K562 (cell line): ENCODE results near the gene CRADD. TPM values are rescaled to one million over a fixed set of nuclear protein-coding genes. Genes with fewer than 3 reads are reported as not detected.

Experiments used
- ATAC-seq: fragments of 200-7000 bp; cut with Tn5 transposase; 3 replicates; pipeline ENCODE4 v1.9.1; 2020; ENCODE audit warnings: moderate library complexity
- BruUV-seq: library from RNA; stranded (reverse); fragments of 400-500 nt; replicated peaks from 2 replicates; lab custom pipeline; 2021; lab: Mats Ljungman, UMichigan
- CTCF ChIA-PET: fragments of 300-600 bp; formaldehyde crosslinking; extraction: SDS; loops from one replicate; lab custom pipeline; 2021; ENCODE audit warnings: low intra/inter-chr PET ratio; lab: Yijun Ruan, JAX
- POLR2A ChIA-PET: fragments of 300-600, 350-650 bp; sonication (Branson Sonifier 250); formaldehyde crosslinking; extraction: SDS; loops from one replicate; lab custom pipeline; 2021; ENCODE audit warnings: antibody characterized with exemption, inconsistent platforms; lab: Yijun Ruan, JAX
- DNase-seq, 4 experiments: peaks; one replicate each; pipeline versions ENCODE4 v3.0.0 to v3.0.0-alpha.2; 2011 to 2018; ENCODE audit warnings: low spot score in 3 of 4, mixed read lengths in 3 of 4; ENCODE audit errors: extremely low read depth in 1 of 4
- FAIRE-seq: peaks from 2 replicates; lab custom pipeline; 2011; peaks lifted over from hg19 to GRCh38; lab: Jason Lieb, UNC
- H2AFZ ChIP-seq: 2 replicates; pipeline ENCODE4 v1.6.0; 2011; ENCODE audit warnings: low read depth, low read length, control low read depth, inconsistent platforms
- H3K27ac ChIP-seq: fragments of 200-600 bp; 3 replicates; pipeline ENCODE4 v1.8.0; 2011; ENCODE audit warnings: low read depth, mild to moderate bottlenecking, control low read depth, inconsistent platforms, low read length, moderate library complexity, mixed read lengths; ENCODE audit errors: extremely low read depth
- H3K27me3 ChIP-seq, 2 experiments: fragments of 300-600 bp in 1 of 2; 2 replicates in 1 of 2; 3 replicates in 1 of 2; pipeline versions ENCODE4 v1.6.0 to v1.8.0; 2011; ENCODE audit warnings: inconsistent platforms in 2 of 2, low read length in 2 of 2, mild to moderate bottlenecking in 1 of 2, mixed read lengths in 1 of 2, moderate library complexity in 1 of 2; ENCODE audit not compliant: control insufficient read depth in 2 of 2, insufficient read depth in 2 of 2
- H3K36me3 ChIP-seq: fragments of 300-600 bp; 3 replicates; pipeline ENCODE4 v1.8.0; 2011; ENCODE audit warnings: mild to moderate bottlenecking, low read length, inconsistent platforms; ENCODE audit not compliant: control insufficient read depth, insufficient read depth
- H3K4me1 ChIP-seq, 2 experiments: fragments of 200-600 bp in 1 of 2; replicated peaks in 1 of 2; 2 replicates in 1 of 2; 3 replicates in 1 of 2; pipeline versions ENCODE4 v1.5.1 to v1.8.0; 2011; ENCODE audit warnings: inconsistent platforms in 2 of 2, low read length in 2 of 2, mild to moderate bottlenecking in 1 of 2, mixed read lengths in 1 of 2, moderate library complexity in 1 of 2; ENCODE audit not compliant: control insufficient read depth in 2 of 2, insufficient read depth in 2 of 2
- H3K4me2 ChIP-seq: 2 replicates; pipeline ENCODE4 v1.6.1; 2011; ENCODE audit warnings: low read length, control low read depth, inconsistent platforms, mixed read lengths; ENCODE audit not compliant: insufficient read depth
- H3K4me3 ChIP-seq: fragments of 200-600 bp; sonication (generic), shearing (Covaris generic); 2 replicates; pipeline ENCODE4 v1.5.1; 2016; ENCODE audit warnings: control low read depth, inconsistent platforms
- H3K79me2 ChIP-seq: fragments of 200-600 bp; 3 replicates; pipeline ENCODE4 v1.8.0; 2011; ENCODE audit warnings: low read length, inconsistent platforms; ENCODE audit not compliant: control insufficient read depth, insufficient read depth
- H3K9ac ChIP-seq, 2 experiments: 2 replicates each; pipeline versions ENCODE4 v1.6.0 to v1.6.1; 2011; ENCODE audit warnings: low read depth in 2 of 2, low read length in 2 of 2, control low read depth in 1 of 2, inconsistent platforms in 1 of 2, mild to moderate bottlenecking in 1 of 2, mixed read lengths in 1 of 2; ENCODE audit not compliant: insufficient read depth in 1 of 2
- H3K9me1 ChIP-seq: one replicate; pipeline ENCODE4 v1.6.0; 2011; ENCODE audit warnings: inconsistent platforms, mild to moderate bottlenecking, low read length, moderate library complexity; ENCODE audit not compliant: control insufficient read depth, insufficient read depth
- H3K9me3 ChIP-seq: replicated peaks from 2 replicates; pipeline ENCODE4 v1.5.1; 2011; ENCODE audit warnings: low read depth, low read length, inconsistent platforms; ENCODE audit not compliant: control insufficient read depth, insufficient read depth
- H4K20me1 ChIP-seq: replicated peaks from 2 replicates; pipeline ENCODE4 v1.6.1; 2011; ENCODE audit warnings: low read length, inconsistent platforms, mixed read lengths; ENCODE audit not compliant: control insufficient read depth, insufficient read depth
- BRCA1 ChIP-seq, 2 experiments: fragments of 450-650 bp in 1 of 2; sonication (generic) in 1 of 2; formaldehyde crosslinking in 1 of 2; IDR thresholded peaks; 2 replicates each; pipeline versions ENCODE4 v1.5.0 to v1.6.1; 2017 to 2020; ENCODE audit warnings: mild to moderate bottlenecking in 1 of 2, missing genetic modification reagents in 1 of 2
- KLF16 ChIP-seq: IDR thresholded peaks from 2 replicates; pipeline ENCODE4 v1.6.1; 2016; ENCODE audit warnings: antibody characterized with exemption
- MAFG ChIP-seq: fragments of 450-650 bp; conservative IDR thresholded peaks from 2 replicates; pipeline ENCODE4 v1.6.1; 2016; ENCODE audit warnings: missing genetic modification characterization, missing compliant biosample characterization
- MAFK ChIP-seq: IDR thresholded peaks from 2 replicates; pipeline ENCODE4 v1.6.1; 2011; ENCODE audit warnings: low read length, improper control_type of control experiment
- PCBP2 ChIP-seq: fragments of 200-400 bp; formaldehyde crosslinking; IDR thresholded peaks from 2 replicates; pipeline ENCODE4 v1.6.1; 2018; ENCODE audit warnings: low read length, low read depth, mild to moderate bottlenecking, moderate library complexity; ENCODE audit not compliant: poor library complexity, severe bottlenecking
- PHTF2 ChIP-seq: fragments of 250-450 bp; sonication (Bioruptor Pico); IDR thresholded peaks from 2 replicates; pipeline ENCODE4 v1.5.0; 2021; ENCODE audit warnings: mild to moderate bottlenecking
- SIN3B ChIP-seq: fragments of 450-650 bp; IDR thresholded peaks from 2 replicates; pipeline ENCODE4 v1.6.1; 2017; ENCODE audit warnings: low read depth, mild to moderate bottlenecking, moderate library complexity
- TARDBP ChIP-seq: fragments of 450-650 bp; IDR thresholded peaks from 2 replicates; pipeline ENCODE4 v1.6.1; 2016
- TCF3 ChIP-seq: sonication (generic); formaldehyde crosslinking; IDR thresholded peaks from 2 replicates; pipeline ENCODE4 v1.4.0; 2020; ENCODE audit warnings: mild to moderate bottlenecking, missing genetic modification reagents
- TCFL5 ChIP-seq: fragments of 250-450 bp; sonication (Bioruptor Pico); conservative IDR thresholded peaks from 2 replicates; pipeline ENCODE4 v1.6.1; 2021; ENCODE audit warnings: mild to moderate bottlenecking, moderate library complexity, matching md5 sums
- ZNF75A ChIP-seq: fragments of 450-650 bp; formaldehyde crosslinking; IDR thresholded peaks from 2 replicates; pipeline ENCODE4 v1.4.0; 2020; ENCODE audit warnings: mild to moderate bottlenecking
- WGBS: fragments of 100-300 bp; shearing (Covaris generic); methylation state at CpG from one replicate; pipeline ENCODE4 v1.1.6; 2016; ENCODE audit warnings: low coverage, mixed read lengths; ENCODE audit not compliant: insufficient coverage; ENCODE audit errors: missing lambda C conversion rate; 5-methylcytosine and 5-hydroxymethylcytosine counted together
- in situ Hi-C: fragments of 300-500 bp; cut with MboI; formaldehyde crosslinking; loops from 4 replicates; pipeline ENCODE4 v1.15.0; 2018; ENCODE audit warnings: inconsistent platforms, mixed read lengths
- intact Hi-C: fragments of 100-400 bp; cut with micrococcal nuclease; formaldehyde crosslinking; loops from 2 replicates; pipeline ENCODE4 v1.14.2; 2022
- polyA plus RNA-seq, 8 experiments: library from polyadenylated mRNA; depleted of rRNA in 4 of 8; stranded (reverse) in 5 of 8; unstranded in 3 of 8; fragments of >200 nt; fragmentation: Nextera tagmentation in 2 of 8; fragmentation: Illumina TruSeq in 1 of 8; extraction: Ambion mirVana in 2 of 8; extraction: Trizol in 1 of 8; gene quantifications; 2 replicates each; pipeline versions ENCODE4 v1.2.1 to v1.2.3, GENCODE V29; 2011 to 2014; ENCODE audit warnings: inconsistent platforms in 1 of 8, missing spikeins in 1 of 8
- total RNA-seq, 7 experiments: library from RNA; depleted of rRNA in 6 of 7; stranded (reverse); fragments of >200 nt in 6 of 7; fragmentation: Illumina TruSeq in 2 of 7; extraction: Trizol in 2 of 7; gene quantifications; 2 replicates each; pipeline versions ENCODE4 v1.2.1 to v1.2.3, GENCODE V29; 2011 to 2021; ENCODE audit warnings: low replicate concordance in 1 of 7
- TF ChIP-seq, protein P1 (sequence below): sonication (generic); formaldehyde crosslinking; IDR thresholded peaks from 2 replicates; pipeline ENCODE4 v1.9.0; 2022; ENCODE audit warnings: mild to moderate bottlenecking, missing genetic modification reagents
- TF ChIP-seq, protein P2 (sequence below), 2 experiments: fragments of 450-650 bp; IDR thresholded peaks; 2 replicates each; pipeline ENCODE4 v1.6.1; 2018; ENCODE audit warnings: mild to moderate bottlenecking in 2 of 2, low read depth in 1 of 2; ENCODE audit not compliant: partially characterized antibody in 2 of 2

The CRADD gene
- total and polyA plus RNA-seq, 9 of the 15 experiments (the other 6 are each of a cell fraction or from before 2014, with no cell fraction given): 20.5 to 41.1 (median 25.9) TPM

DNA sequence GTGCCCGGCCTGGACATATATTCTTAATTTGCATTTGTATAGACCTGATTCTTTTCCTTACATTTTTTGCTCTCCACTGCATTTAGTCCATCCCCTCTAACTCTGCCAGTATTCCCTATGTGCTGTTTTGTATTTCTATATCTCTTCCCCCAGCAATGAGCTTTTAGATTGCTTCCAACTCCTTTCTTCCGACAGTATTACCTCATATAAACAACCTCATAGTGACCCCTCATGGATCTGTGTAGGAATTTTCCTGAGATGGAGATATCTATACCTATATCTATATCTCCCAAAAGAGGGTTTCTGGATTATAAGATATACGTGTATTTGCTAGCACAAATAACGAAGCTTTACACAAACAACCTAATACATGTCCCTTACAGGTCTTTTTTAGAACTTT, 161.9 kb downstream of the CRADD start:
- no peak for FAIRE-seq
- H4K20me1 ChIP-seq: no peaks in the 10 kb centered on the region
- no peak overlapping the region for H3K4me3 ChIP-seq
- H3K27me3 ChIP-seq: no peaks in the 10 kb centered on the region
- no peak overlapping the region for H3K27ac ChIP-seq
- TF ChIP-seq, protein P1, sequence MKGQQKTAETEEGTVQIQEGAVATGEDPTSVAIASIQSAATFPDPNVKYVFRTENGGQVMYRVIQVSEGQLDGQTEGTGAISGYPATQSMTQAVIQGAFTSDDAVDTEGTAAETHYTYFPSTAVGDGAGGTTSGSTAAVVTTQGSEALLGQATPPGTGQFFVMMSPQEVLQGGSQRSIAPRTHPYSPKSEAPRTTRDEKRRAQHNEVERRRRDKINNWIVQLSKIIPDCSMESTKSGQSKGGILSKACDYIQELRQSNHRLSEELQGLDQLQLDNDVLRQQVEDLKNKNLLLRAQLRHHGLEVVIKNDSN: no peak
- TF ChIP-seq SIN3B (no peak), PCBP2 (no peak), TCFL5 (CRISPR knock-in tag) (no peak), MAFG (tag) (no peak), KLF16 (no peak), TARDBP (no peak), ZNF75A (CRISPR knock-in tag) (no peak), TCF3 (CRISPR knock-in tag) (no peak), MAFK (no peak), PHTF2 (no peak), BRCA1 (IDR thresholded peaks at IDR 0.05) (no peak), BRCA1 (CRISPR knock-in tag; IDR thresholded peaks at IDR 0.05) (no peak)
- TF ChIP-seq, protein P2, sequence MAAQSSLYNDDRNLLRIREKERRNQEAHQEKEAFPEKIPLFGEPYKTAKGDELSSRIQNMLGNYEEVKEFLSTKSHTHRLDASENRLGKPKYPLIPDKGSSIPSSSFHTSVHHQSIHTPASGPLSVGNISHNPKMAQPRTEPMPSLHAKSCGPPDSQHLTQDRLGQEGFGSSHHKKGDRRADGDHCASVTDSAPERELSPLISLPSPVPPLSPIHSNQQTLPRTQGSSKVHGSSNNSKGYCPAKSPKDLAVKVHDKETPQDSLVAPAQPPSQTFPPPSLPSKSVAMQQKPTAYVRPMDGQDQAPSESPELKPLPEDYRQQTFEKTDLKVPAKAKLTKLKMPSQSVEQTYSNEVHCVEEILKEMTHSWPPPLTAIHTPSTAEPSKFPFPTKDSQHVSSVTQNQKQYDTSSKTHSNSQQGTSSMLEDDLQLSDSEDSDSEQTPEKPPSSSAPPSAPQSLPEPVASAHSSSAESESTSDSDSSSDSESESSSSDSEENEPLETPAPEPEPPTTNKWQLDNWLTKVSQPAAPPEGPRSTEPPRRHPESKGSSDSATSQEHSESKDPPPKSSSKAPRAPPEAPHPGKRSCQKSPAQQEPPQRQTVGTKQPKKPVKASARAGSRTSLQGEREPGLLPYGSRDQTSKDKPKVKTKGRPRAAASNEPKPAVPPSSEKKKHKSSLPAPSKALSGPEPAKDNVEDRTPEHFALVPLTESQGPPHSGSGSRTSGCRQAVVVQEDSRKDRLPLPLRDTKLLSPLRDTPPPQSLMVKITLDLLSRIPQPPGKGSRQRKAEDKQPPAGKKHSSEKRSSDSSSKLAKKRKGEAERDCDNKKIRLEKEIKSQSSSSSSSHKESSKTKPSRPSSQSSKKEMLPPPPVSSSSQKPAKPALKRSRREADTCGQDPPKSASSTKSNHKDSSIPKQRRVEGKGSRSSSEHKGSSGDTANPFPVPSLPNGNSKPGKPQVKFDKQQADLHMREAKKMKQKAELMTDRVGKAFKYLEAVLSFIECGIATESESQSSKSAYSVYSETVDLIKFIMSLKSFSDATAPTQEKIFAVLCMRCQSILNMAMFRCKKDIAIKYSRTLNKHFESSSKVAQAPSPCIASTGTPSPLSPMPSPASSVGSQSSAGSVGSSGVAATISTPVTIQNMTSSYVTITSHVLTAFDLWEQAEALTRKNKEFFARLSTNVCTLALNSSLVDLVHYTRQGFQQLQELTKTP (IDR thresholded peaks at IDR 0.05; ENCODE audit: low read depth in 1 of 2, partially characterized antibody in 2 of 2): no peak
- H2AFZ ChIP-seq: no peak overlapping the region
- BruUV-seq: no TSS peak
- ATAC-seq: no peak
- 76% methylated on average over 4 of the region's 4 CpGs for WGBS
- no peak overlapping the region for H3K4me2 ChIP-seq
- H3K9me3 ChIP-seq: no peaks in the 10 kb centered on the region
- in situ Hi-C loops: no loop called here
- no peak overlapping the region for H3K9ac ChIP-seq
- POLR2A ChIA-PET: interaction anchor here (0.8 to 0.9 kb wide), 2 partner anchors 9 to 18 kb away, joined by 3 to 4 read pairs; no protein-coding TSS in a partner anchor
- no peaks in the 10 kb centered on the region for H3K79me2 ChIP-seq
- no peaks in the 10 kb centered on the region for H3K9me1 ChIP-seq
- intact Hi-C loops: no loop called here
- H3K4me1 ChIP-seq: no peaks in the 10 kb centered on the region
- DNase-seq: no peak
- CTCF ChIA-PET: no interaction called here
- H3K36me3 ChIP-seq: peaks cover 2% of the 10 kb centered on the region; the same call in 1 of the 3 replicates
